GM10847 (cell line): Measurements from ENCODE around the gene LRIT1.

Experiments
- POLR2A ChIP-seq: IDR thresholded peaks from 2 replicates; pipeline ENCODE4 v1.6.1; 2011; ENCODE audit not compliant: insufficient read length; ENCODE audit errors: extremely low read depth

Gene LRIT1, protein sequence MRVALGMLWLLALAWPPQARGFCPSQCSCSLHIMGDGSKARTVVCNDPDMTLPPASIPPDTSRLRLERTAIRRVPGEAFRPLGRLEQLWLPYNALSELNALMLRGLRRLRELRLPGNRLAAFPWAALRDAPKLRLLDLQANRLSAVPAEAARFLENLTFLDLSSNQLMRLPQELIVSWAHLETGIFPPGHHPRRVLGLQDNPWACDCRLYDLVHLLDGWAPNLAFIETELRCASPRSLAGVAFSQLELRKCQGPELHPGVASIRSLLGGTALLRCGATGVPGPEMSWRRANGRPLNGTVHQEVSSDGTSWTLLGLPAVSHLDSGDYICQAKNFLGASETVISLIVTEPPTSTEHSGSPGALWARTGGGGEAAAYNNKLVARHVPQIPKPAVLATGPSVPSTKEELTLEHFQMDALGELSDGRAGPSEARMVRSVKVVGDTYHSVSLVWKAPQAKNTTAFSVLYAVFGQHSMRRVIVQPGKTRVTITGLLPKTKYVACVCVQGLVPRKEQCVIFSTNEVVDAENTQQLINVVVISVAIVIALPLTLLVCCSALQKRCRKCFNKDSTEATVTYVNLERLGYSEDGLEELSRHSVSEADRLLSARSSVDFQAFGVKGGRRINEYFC

DNA sequence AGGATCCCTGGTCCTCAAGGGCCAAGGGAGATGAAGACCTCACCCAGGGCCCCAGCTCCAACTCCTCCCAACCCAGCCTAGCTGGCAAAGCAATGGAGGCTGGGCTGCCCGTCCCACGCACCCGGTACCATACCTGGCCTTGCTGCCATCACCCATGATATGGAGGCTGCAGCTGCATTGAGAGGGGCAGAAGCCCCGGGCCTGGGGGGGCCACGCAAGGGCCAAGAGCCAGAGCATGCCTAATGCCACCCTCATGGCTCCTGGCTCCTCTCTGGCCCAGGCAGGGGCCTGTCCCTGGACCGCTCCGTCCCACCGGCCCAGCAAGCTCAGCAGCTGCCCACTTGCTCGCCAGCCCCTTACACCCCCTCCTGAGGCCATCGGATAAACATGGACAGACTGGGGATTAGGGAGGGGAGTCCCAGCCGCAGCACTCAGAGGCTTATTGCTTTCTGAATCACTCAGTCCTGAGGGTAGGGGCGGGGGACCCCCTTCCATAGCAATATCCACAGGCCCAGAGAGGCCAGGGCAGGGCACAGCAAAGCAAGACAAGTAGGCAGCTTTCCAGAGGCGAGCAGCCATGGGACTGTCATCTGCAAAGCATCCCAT lies at the start of gene LRIT1:
Gene LRIT1, minus strand, starts transcription at position 362 of the 606 bp plus-strand sequence. Its CDS starts 107 bp downstream, at position 255.
- TF ChIP-seq POLR2A = no peak

DNA sequence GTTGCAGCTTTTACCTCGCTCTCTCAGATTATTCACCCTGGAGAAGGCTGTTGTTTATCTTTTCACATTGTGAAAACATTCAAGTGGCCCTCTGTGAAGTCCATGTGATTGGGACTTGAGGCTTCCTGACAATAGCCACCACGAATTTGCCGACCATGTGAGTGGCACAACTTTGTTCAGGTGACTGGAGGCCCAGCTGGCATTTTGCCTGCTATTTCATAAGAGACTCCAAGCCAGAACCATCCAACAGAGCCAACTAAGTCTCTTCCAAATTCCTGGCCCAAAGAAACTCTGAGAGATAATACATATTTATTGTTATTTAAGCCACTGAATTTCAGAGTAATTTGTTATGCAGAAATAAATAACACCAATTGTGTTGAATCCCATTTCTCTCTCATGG lies 48.9 kb upstream of the LRIT1 start:
- TF ChIP-seq POLR2A = no peak

DNA sequence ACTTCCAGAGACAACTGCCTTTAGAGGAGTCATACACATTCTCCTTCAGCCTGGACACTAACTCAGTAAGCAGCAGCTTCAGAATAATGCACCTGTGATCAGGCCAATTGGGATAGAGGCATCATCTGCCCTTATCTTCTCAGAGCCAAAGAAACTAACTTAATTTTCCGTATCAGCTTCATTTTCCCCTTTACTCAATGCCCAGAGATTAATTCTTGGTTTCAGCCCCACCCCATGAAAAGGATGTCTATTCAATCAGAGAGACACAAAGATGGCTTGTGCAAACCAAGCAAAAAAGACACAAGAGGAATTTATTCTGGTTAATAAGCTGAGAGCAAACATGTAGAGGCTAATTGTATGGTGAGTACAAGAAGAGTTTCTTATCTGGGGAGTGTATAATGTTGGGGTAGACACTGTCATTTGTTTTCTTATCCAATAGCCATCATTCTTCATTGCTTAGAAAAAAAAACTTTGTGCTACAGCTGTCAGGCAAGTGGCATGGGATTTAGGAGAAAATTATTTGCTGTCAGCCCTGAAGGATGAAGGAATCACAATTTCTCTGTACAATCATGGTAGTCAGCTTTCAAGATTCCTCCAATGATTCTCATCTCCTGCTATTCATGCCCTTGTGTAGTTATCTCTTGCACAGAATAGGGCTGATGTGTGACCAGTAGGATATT lies 48.3 kb upstream of the LRIT1 start:
- TF ChIP-seq POLR2A = no peak

DNA sequence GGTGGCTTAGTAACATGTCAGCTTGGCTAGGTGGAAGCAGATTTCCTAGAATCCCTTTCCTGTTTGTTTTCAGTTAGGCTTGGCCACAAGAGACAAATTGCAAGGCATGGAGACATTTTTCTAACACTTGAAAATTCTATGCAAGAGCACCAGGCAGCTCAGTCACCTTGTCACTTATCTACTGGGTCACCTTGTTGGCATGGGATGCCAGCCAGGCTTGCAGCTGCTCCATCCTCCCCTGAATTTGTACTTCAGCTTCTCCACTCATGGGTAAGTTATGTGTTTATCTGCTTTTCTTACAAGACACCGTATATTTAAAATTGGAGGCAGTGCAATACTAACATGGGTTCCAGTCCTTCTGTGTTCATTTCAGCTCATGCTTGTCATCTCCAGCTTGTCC lies 46.8 kb upstream of the LRIT1 start:
- TF ChIP-seq POLR2A = no peak

DNA sequence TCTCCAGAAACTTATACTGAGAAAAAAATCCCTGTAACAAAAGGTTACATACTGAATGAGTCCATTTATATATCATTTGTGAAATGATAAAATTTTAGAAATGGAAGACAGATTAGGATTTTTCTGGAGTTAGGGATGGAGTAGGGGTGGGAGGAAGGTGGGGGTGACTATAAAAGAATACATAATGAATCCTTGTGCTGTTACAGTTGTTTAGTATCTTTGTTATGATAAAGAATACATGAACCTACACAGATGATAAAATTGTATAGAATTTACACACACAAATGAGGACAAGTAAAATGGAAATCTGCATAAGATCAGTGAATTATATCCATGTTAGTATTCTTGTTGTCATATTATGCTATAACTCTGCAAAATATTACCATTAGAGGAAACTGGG lies 45.3 kb upstream of the LRIT1 start:
- no peak for TF ChIP-seq POLR2A

DNA sequence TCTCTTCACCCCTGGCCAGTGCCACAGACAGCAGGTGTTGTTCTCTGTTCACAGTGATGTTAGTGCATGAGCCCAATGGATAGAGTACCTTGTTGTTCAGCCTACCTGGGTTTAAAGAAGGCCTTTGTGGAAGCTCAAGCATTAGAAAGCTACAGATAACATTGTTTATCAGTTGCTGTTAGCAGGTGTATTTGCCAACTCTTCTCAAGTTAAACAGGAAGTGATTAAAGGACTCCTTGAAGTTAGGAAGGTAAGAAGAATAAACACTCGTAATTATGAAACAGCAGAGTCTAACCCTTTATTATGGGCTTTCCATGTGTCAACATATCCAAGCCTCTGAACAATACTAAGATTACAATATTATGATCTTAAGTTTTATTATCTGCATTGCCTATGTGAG lies 29.4 kb upstream of the LRIT1 start:
- no peak for TF ChIP-seq POLR2A

DNA sequence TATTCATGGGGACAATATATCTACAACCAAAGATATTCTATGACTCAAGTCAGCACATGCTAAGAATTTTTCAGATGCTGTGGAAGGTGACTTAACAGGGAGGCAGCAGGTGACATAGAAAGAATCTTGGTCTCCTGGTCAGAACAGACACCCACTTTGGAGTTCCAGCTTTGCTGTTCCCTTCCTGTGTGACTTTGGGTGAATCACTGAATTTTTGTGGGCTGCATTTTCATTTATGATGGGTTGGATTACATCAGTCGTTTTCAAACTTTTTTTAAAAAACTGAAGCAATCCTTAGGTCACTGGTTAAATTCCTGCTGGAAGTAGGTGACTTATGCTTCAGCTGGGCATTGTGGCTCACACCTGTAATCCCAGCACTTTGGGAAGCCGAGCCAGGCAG lies 28.4 kb upstream of the LRIT1 start:
- no peak for TF ChIP-seq POLR2A

DNA sequence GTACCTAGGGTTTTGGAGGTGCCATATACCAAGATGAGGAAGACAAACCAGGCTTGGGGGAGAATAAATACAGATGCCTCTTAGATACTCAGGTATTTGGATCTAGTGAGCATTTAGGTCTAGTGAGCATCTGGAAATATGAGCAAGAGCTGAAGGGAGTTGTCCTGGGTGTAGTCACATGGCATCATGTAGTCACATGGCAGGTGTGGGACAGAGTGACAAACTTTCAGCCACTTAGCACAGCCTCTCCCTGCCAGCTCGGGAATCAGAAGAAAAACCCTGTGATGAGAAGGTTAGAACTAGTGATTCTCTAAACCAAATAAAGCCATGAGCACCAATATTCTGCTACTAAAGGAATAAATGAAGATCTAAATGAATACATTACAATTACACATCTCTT lies 27.8 kb upstream of the LRIT1 start:
- TF ChIP-seq POLR2A = no peak

DNA sequence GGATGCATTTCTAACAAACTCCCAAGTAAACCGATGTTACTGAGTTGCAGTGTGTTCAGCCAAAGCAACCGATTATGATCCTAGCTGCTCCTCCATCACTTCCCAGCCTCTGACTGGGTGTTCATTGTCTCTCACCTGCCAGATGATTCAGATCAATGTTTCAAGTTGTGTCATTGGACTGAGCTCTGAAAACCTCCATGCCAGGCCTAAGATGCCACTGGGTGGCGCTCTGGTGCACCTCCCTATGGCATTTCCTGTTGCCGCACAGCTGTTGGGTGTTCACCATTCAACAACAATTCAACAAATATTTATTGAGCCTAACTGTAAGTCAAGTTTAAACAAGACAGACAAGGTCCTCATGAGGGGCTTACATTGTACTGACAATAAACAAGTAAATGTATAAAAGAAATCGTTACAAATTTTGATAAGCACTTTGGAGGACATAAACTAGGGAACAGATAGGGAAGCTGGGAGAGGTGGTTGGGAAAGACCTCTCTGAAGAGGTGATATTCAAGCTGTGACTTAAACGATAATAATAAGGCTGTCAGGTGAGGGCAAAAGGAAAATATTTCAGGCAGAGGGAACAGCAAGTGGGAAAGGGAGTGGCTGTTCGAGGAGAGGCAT lies 26.3 kb upstream of the LRIT1 start:
- no peak for TF ChIP-seq POLR2A

DNA sequence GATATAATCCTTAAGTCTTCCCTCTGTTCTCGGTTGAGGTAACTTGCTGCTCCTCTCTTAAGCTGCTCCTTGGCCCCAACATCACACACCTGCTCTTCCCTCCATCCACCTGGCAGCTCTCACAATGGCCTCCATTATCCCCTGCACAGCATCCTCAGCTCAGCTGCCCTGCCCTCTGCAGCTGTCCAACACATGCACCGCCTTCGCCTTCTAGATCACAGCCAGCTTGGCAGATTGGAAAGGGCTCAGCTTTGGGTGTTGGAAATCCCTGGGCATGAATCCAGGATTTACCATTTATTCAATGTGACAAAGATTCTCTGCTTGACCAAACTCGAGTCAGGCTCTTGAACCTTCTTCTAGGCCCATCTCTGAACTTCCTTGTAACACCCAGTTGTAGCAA lies 24.1 kb upstream of the LRIT1 start:
- TF ChIP-seq POLR2A = no peak

DNA sequence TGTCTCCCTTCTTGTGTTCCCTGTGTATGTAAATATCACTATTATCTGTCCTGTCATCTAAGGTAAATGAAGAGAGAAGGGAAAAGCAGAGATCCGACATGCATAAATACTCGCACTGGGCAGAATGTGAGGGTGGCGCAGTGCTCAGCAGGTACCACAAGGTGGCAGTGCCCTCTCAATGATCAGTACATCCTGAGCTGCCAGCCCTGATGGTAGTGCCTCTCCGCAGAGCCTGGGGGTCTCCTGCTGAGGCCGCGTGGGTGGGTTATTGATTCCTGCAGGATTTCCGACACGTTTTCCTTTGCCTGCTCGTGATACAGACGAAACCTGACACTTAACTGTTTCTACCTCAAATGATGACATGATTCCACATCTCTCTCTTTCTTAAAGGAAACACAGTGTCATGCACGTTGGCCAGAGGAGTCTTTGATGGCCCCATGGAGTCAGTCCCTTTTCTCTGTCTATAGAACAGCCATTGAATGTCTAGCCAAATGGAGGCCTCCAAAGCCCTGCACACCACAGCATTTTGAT lies 23.3 kb upstream of the LRIT1 start:
- TF ChIP-seq POLR2A = no peak

DNA sequence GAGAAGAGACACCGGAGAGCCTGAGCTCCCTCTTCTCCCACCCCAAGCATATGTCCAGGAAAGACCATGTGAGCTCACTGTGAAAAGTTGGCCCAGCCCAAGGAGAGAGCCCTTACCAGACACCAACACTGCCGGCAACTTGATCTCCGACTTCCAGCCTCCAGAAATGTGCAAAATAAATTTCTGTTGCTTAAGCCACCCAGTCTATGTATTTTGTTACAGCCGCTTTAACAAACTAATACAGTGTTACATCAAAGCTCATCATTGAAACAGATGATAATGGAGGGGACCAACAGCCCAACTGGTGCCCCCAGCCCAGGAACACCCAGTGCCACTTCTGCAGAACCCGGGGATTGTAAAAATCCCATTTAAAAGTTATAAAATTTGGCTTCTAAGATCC lies 22.4 kb upstream of the LRIT1 start:
- TF ChIP-seq POLR2A = no peak

DNA sequence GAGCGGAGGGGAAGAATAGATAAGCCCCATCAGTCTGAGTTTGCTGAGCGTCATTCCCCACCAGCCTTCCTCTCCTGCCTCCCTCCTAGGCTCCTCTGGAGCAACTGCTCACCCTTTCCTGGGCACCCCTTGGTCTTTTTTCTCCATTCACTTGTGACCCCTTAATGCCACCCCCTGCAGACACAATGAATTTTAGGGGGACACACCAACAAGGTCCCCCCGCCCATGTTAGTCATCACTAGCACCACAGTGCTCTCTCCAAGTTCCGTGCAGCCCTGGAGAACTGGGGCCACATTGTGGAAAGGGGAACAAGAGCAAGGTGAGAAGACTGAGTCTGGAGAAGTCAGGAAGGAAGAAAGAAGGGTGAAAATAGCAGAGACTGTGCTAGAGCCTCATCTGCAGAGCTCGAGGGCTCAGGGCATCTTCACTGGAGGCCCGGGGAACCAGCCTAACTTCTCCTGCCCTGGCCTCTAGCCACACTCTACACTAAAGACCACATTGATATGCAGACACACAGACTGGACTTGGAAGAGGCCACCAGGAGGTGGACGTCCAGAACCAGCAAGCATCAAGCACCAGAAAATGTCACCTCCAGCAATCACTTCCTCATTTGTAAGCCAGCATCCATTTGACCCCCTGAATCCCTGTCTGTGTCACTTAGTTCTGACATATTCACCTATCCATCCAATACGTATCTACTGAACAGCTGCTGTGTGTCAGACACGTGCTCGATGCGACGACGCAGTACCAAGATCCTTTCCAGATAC lies 21.0 kb upstream of the LRIT1 start:
- TF ChIP-seq POLR2A = no peak

DNA sequence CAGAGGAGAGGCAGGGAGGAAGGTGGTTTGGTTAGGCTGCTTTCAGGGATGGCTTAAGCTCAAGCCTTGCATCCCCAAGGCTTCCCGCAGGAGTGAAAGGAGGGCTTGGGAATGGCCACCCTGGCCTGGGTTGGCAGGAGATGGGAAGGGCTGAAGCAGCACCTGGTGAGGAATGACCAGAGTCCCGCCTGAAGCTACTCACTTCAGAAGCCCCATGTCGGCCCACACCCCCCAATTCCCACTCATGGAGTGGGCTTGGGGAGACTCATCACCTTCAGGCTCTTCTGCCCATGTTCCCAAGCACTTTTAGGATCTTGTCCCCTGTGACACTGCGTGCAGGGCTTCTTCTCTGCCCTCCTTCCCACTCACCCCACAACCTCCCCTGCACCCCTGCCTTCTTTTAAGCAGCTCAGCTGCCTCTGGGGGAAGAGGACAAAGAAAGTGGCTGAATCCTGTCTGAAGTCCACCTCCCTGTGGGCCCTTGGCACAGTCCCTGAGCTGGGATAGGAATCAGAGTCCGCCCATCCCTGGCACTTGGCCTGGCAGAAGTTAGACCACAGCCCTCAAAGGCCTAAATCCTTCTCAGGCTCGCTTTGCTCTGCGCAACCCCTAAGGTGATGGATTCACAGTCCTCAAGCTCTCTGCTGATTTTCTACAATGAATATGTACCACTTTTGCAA lies 20.0 kb upstream of the LRIT1 start:
- no peak for TF ChIP-seq POLR2A
